ENCODE results near the gene SIGLEC10. TPM values are rescaled to one million over a fixed set of nuclear protein-coding genes. Genes with fewer than 3 reads are reported as not detected.

Gene SIGLEC10
- total RNA-seq, 1 donor from 2014 or later, result 17.4 TPM

GRCh38 chr19:51461723-51462161 lies 44.3 kb upstream of the SIGLEC10 start:
- TF ChIP-seq CTCF (IDR thresholded peaks at IDR 0.05), result no peak
- Histone ChIP-seq H3K36me3 (no peaks in the 10 kb centered on the region), H3K27me3 (ENCODE audit: low read depth) (peaks cover 30% of the 10 kb centered on the region), H3K4me1 (no peaks in the 10 kb centered on the region), H3K9me3 (no peaks in the 10 kb centered on the region), H3K4me3 (no peak overlapping the region), H3K27ac (no peak overlapping the region)
- ATAC-seq (peak; percentile 20 to 48), DNase-seq (no peak)
- intact Hi-C loops (cut with DNase I), result no loop called here

- no peak for TF ChIP-seq CTCF (IDR thresholded peaks at IDR 0.05)
- Histone ChIP-seq H3K27ac (no peak overlapping the region), H3K36me3 (no peaks in the 10 kb centered on the region), H3K9me3 (no peaks in the 10 kb centered on the region), H3K27me3 (ENCODE audit: low read depth) (peaks cover 30% of the 10 kb centered on the region), H3K4me1 (no peaks in the 10 kb centered on the region), H3K4me3 (peak overlapping the region; percentile 19)
- no peak for DNase-seq
- ATAC-seq, result peak in 1 of 2 donors; percentile 27
- intact Hi-C loops (cut with DNase I), result no loop called here
Measured at GRCh38 chr19:51460164-51460992, 42.9 kb upstream of the SIGLEC10 start.

GRCh38 chr19:51458899-51459505 lies 41.6 kb upstream of the SIGLEC10 start:
- Histone ChIP-seq H3K9me3 (no peaks in the 10 kb centered on the region), H3K27ac (no peak overlapping the region), H3K4me3 (no peak overlapping the region), H3K4me1 (no peaks in the 10 kb centered on the region), H3K36me3 (no peaks in the 10 kb centered on the region), H3K27me3 (ENCODE audit: low read depth) (peaks cover 30% of the 10 kb centered on the region)
- intact Hi-C loops (cut with DNase I), result no loop called here
- no peak for DNase-seq
- TF ChIP-seq CTCF (IDR thresholded peaks at IDR 0.05), result no peak
- no peak for ATAC-seq

DNA sequence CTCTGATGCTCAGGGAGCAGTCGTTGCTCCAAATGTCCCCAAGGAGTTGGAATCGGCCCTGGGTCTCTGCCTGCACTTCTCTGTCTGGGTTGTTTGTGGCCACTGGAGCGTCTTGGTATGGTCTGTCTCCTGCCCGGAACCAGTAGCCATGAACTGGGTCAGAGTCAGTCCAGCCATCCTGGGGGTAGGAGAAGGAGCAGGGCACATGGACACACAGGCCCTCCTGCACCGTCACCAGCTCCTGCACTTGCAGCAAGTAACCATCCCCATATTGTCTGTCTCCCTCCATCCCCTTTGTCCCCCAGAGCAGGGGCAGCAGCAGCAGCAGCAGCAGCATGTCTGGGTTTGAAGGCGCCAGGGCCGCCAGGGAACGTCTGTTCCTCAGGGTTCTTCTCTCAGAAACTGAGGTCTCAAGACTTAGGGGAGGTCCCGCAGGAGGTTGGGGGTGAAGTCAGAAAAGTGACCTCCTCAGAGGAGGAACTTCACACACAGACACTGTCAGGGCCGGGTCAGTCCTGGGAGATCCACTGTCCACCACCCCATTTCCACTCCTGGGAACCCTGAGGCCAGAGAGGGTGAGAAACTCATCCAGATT lies 40.7 kb upstream of the SIGLEC10 start, which contains the start of gene SIGLEC8:
TSS of gene SIGLEC8 (minus strand) at position 404 of the 595 bp plus-strand sequence. CDS start at position 337, 67 bp downstream.
- ATAC-seq, result no peak
- H3K4me1 ChIP-seq, result no peaks in the 10 kb centered on the region
- H3K27ac ChIP-seq, result no peak within 1 kb of the TSS
- no peak for TF ChIP-seq CTCF (IDR thresholded peaks at IDR 0.05)
- no peak within 1 kb of the TSS for H3K4me3 ChIP-seq
- intact Hi-C loops (cut with DNase I), result no loop called here
- no peaks in the 10 kb centered on the region for H3K9me3 ChIP-seq
- DNase-seq, result no peak
- no peaks in the 10 kb centered on the region for H3K36me3 ChIP-seq
- peaks cover 28% of the 10 kb centered on the region for H3K27me3 ChIP-seq (ENCODE audit: low read depth)

GRCh38 chr19:51457351-51458013 lies 40.0 kb upstream of the SIGLEC10 start:
- ATAC-seq (no peak), DNase-seq (no peak)
- Histone ChIP-seq H3K4me1 (no peaks in the 10 kb centered on the region), H3K9me3 (no peaks in the 10 kb centered on the region), H3K27ac (no peak overlapping the region), H3K36me3 (no peaks in the 10 kb centered on the region), H3K27me3 (ENCODE audit: low read depth) (peaks cover 21% of the 10 kb centered on the region), H3K4me3 (no peak overlapping the region)
- intact Hi-C loops (cut with DNase I), result no loop called here
- TF ChIP-seq CTCF (IDR thresholded peaks at IDR 0.05), result no peak
